Lower lobe of right lung (tissue), 2 donors: Measurements from ENCODE around the gene HERC3. TPM values are rescaled to one million over a fixed set of nuclear protein-coding genes. Genes with fewer than 3 reads are reported as not detected.

ENCODE experiments used
- ATAC-seq, 2 donors: fragments of 200-7000 bp; cut with Tn5 transposase; one replicate each; pipeline ENCODE4 v1.9.1; 2020 to 2022; ENCODE audit warnings: mild to moderate bottlenecking in 2 of 2, moderate library complexity in 2 of 2
- DNase-seq: peaks from one replicate; pipeline ENCODE4 v3.0.0-alpha.2; 2020
- H3K27ac ChIP-seq: fragments of 200-600 bp; one replicate; pipeline ENCODE4 v1.8.0; 2022
- H3K27me3 ChIP-seq: fragments of 200-600 bp; one replicate; pipeline ENCODE4 v1.8.0; 2022; ENCODE audit warnings: low read depth
- H3K36me3 ChIP-seq: fragments of 200-600 bp; one replicate; pipeline ENCODE4 v1.8.0; 2022; ENCODE audit warnings: mild to moderate bottlenecking
- H3K4me1 ChIP-seq: fragments of 200-600 bp; one replicate; pipeline ENCODE4 v1.8.0; 2022
- H3K4me3 ChIP-seq: fragments of 200-600 bp; one replicate; pipeline ENCODE4 v1.8.0; 2022; ENCODE audit warnings: mild to moderate bottlenecking
- H3K9me3 ChIP-seq: fragments of 200-600 bp; one replicate; pipeline ENCODE4 v1.8.0; 2022
- CTCF ChIP-seq: fragments of 200-600 bp; IDR thresholded peaks from one replicate; pipeline ENCODE4 v1.8.0; 2022; ENCODE audit warnings: antibody characterized with exemption, mild to moderate bottlenecking
- intact Hi-C: fragments of 100-400 bp; cut with DNase I; formaldehyde crosslinking; loops from one replicate; pipeline ENCODE4 v1.11.0; 2022
- total RNA-seq: library from RNA; stranded (reverse); fragmentation: NEBNext Ultra II Directional; extraction: Animal tissue kit (Norgen Biotek cat#: 25700); gene quantifications from one replicate; pipeline ENCODE4 v1.2.1, GENCODE V29; 2021
- donor health status: DM: no; HTN: yes; CAD: no; lungs with severe emphysema.

Gene HERC3
- total RNA-seq, 1 donor from 2014 or later, result 54.1 TPM

DNA sequence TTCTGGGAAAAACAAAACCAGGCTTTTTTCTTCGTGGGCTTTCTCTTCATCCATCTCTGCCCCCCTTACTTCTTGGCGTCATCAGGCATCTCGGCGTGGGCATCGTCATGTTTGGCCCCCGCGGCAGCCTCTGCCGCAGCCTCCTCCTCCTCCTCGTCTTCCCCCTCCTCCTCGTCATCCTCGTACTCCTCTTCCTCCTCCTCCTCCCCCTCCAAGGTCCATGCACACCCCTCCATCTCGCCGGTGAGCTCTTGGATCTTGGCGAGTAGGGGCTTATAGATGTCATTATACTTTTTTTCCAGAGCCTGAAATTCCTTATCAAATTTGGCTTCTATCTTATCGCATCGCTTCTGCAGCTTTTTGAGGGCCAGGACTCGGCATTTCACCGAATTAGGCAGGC is 104.9 kb downstream of the HERC3 start:
- no peaks in the 10 kb centered on the region for H3K9me3 ChIP-seq
- no peaks in the 10 kb centered on the region for H3K4me1 ChIP-seq
- peak overlapping the region; percentile 62 for H3K4me3 ChIP-seq
- H3K27me3 ChIP-seq, result no peaks in the 10 kb centered on the region
- no peak for TF ChIP-seq CTCF
- H3K27ac ChIP-seq, result peak overlapping the region; percentile 47
- peaks cover 18% of the 10 kb centered on the region for H3K36me3 ChIP-seq
- peak; percentile 52 to 54 for ATAC-seq
- intact Hi-C loops, result no loop called here
- DNase-seq, result no peak

DNA sequence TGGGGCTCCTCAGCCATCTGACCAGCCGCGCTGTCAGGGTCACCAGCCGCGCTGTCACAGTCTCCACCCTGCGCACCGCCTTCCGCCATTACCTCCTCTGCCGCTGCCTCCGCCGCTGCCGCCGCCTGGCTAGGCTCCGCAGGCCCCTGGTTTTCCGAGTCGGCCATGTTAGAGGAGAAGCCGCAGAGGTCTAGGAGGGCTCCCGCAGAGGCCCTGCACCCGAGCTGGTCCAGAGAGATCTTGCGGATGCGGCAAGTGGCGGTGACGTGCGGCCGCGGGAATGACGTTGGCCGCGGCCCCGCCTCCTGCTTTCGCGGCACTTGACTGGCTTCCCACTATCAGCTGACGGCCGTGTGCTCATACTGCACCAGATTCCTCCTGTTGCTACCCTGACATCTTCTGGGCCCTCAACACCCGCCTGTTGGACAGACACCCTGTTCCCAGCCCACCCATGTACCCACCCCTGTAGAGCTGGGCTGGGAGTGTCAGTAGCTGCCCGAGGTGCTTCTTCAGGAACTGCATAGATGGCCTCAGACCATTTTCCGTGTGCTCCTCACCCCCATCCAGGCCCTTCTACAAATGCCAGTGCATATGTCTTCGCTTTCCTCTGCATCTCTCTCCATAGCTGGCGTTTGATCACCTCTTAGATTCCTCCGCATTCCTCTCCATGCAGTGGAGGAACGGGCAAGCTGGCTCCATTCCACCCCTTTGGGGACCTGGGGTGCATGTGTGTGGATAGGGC is 105.5 kb downstream of the HERC3 start, which contains the start of gene NAP1L5:
Gene NAP1L5 (minus strand): TSS at position 242 of the 742 bp plus-strand sequence. CDS start 75 bp downstream, at position 167.
- intact Hi-C loops, result no loop called here
- no peaks in the 10 kb centered on the region for H3K27me3 ChIP-seq
- H3K4me1 ChIP-seq, result no peaks in the 10 kb centered on the region
- H3K9me3 ChIP-seq, result no peaks in the 10 kb centered on the region
- peak; percentile 93 for ATAC-seq
- DNase-seq, result peak; percentile 75
- H3K27ac ChIP-seq, result peak within 1 kb of the TSS; percentile 47
- H3K4me3 ChIP-seq, result peak within 1 kb of the TSS; percentile 62
- H3K36me3 ChIP-seq, result peaks cover 12% of the 10 kb centered on the region
- TF ChIP-seq CTCF, result no peak

DNA sequence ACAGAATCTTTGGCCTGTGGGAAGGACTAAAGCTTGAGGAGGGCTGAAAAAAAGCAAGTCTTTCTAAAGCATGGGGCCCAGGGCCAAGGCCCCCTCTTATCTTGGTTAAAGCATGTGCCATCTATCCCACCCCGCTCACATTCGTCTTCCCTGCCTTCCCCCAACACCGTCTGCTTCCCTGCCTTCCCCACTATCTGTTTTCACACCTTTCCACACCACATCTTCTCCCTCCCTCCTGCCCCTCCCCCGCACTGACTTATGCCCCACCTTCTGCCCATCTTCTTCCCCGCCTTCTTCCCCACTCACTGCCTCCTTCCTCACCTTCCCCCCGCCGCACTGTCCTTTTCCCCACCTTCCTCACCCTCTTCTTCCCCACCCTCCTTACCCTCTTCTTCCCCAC is 106.2 kb downstream of the HERC3 start:
- H3K27me3 ChIP-seq, result no peaks in the 10 kb centered on the region
- no peak for DNase-seq
- no peak for TF ChIP-seq CTCF
- no peak overlapping the region for H3K4me3 ChIP-seq
- no peak overlapping the region for H3K27ac ChIP-seq
- no peaks in the 10 kb centered on the region for H3K4me1 ChIP-seq
- peaks cover 15% of the 10 kb centered on the region for H3K36me3 ChIP-seq
- no peak for ATAC-seq
- H3K9me3 ChIP-seq, result no peaks in the 10 kb centered on the region
- intact Hi-C loops, result no loop called here

- intact Hi-C loops, result no loop called here
- Histone ChIP-seq H3K4me3 (no peak overlapping the region), H3K27ac (no peak overlapping the region), H3K36me3 (peaks cover 50% of the 10 kb centered on the region), H3K4me1 (peaks cover 5% of the 10 kb centered on the region), H3K27me3 (no peaks in the 10 kb centered on the region), H3K9me3 (no peaks in the 10 kb centered on the region)
- DNase-seq (no peak), ATAC-seq (no peak)
- TF ChIP-seq CTCF, result no peak
Measured at GRCh38 chr4:88702782-88703181, 110.5 kb downstream of the HERC3 start.

GRCh38 chr4:88705223-88705622 is 112.9 kb downstream of the HERC3 start:
- Histone ChIP-seq H3K27ac (no peak overlapping the region), H3K36me3 (peaks cover 60% of the 10 kb centered on the region), H3K4me1 (peaks cover 5% of the 10 kb centered on the region), H3K4me3 (no peak overlapping the region), H3K27me3 (no peaks in the 10 kb centered on the region), H3K9me3 (no peaks in the 10 kb centered on the region)
- intact Hi-C loops, result no loop called here
- ATAC-seq, result no peak
- TF ChIP-seq CTCF, result no peak
- no peak for DNase-seq
